ENCODE measurements around the gene LAMA4. TPM values are rescaled to one million over a fixed set of nuclear protein-coding genes. Genes with fewer than 3 reads are reported as not detected.

The LAMA4 gene
- polyA plus RNA-seq, 3 donors = 83.5 to 101 (median 97.8) TPM

GRCh38 chr6:112227411-112227810 is 27.0 kb downstream of the LAMA4 start:
- no peak for DNase-seq (ENCODE audit: extremely low read depth in 1 of 11, low read depth in 9 of 11, low spot score in 4 of 11)

- no peak for DNase-seq (ENCODE audit: extremely low read depth in 1 of 11, low read depth in 9 of 11, low spot score in 4 of 11)
Observed at GRCh38 chr6:112225691-112226090, 28.7 kb downstream of the LAMA4 start.

- no peak for DNase-seq (ENCODE audit: extremely low read depth in 1 of 11, low read depth in 9 of 11, low spot score in 4 of 11)
Observed at GRCh38 chr6:112224088-112224487, 30.3 kb downstream of the LAMA4 start.

GRCh38 chr6:112223070-112223861 is 31.1 kb downstream of the LAMA4 start:
- DNase-seq (ENCODE audit: extremely low read depth in 1 of 11, low read depth in 9 of 11, low spot score in 4 of 11) = no peak

- no peak for DNase-seq (ENCODE audit: extremely low read depth in 1 of 11, low read depth in 9 of 11, low spot score in 4 of 11)
Observed at GRCh38 chr6:112221981-112222852, 32.1 kb downstream of the LAMA4 start.

- DNase-seq (ENCODE audit: extremely low read depth in 1 of 11, low read depth in 9 of 11, low spot score in 4 of 11) = no peak
Observed at GRCh38 chr6:112221561-112221960, 32.8 kb downstream of the LAMA4 start.

GRCh38 chr6:112218563-112218962 is 35.8 kb downstream of the LAMA4 start:
- no peak for DNase-seq (ENCODE audit: extremely low read depth in 1 of 11, low read depth in 9 of 11, low spot score in 4 of 11)

GRCh38 chr6:112216662-112217551 is 37.5 kb downstream of the LAMA4 start:
- no peak for DNase-seq (ENCODE audit: extremely low read depth in 1 of 11, low read depth in 9 of 11, low spot score in 4 of 11)

- no peak for DNase-seq (ENCODE audit: extremely low read depth in 1 of 11, low read depth in 9 of 11, low spot score in 4 of 11)
Observed at GRCh38 chr6:112215488-112216284, 38.7 kb downstream of the LAMA4 start.

GRCh38 chr6:112214739-112215269 is 39.6 kb downstream of the LAMA4 start:
- DNase-seq (ENCODE audit: extremely low read depth in 1 of 11, low read depth in 9 of 11, low spot score in 4 of 11) = no peak

GRCh38 chr6:112210852-112211251 is 43.5 kb downstream of the LAMA4 start:
- no peak for DNase-seq (ENCODE audit: extremely low read depth in 1 of 11, low read depth in 9 of 11, low spot score in 4 of 11)

GRCh38 chr6:112209131-112209530 is 45.2 kb downstream of the LAMA4 start:
- DNase-seq (ENCODE audit: extremely low read depth in 1 of 11, low read depth in 9 of 11, low spot score in 4 of 11) = no peak

- DNase-seq (ENCODE audit: extremely low read depth in 1 of 11, low read depth in 9 of 11, low spot score in 4 of 11) = no peak
Observed at GRCh38 chr6:112207776-112208175, 46.6 kb downstream of the LAMA4 start.

GRCh38 chr6:112207131-112207530 is 47.2 kb downstream of the LAMA4 start:
- no peak for DNase-seq (ENCODE audit: extremely low read depth in 1 of 11, low read depth in 9 of 11, low spot score in 4 of 11)

GRCh38 chr6:112206110-112206458 is 48.3 kb downstream of the LAMA4 start:
- DNase-seq (ENCODE audit: extremely low read depth in 1 of 11, low read depth in 9 of 11, low spot score in 4 of 11) = no peak

- DNase-seq (ENCODE audit: extremely low read depth in 1 of 11, low read depth in 9 of 11, low spot score in 4 of 11) = no peak
Observed at GRCh38 chr6:112205427-112206109, 48.8 kb downstream of the LAMA4 start.

- no peak for DNase-seq (ENCODE audit: extremely low read depth in 1 of 11, low read depth in 9 of 11, low spot score in 4 of 11)
Observed at GRCh38 chr6:112204350-112204706, 50.0 kb downstream of the LAMA4 start.
